Osteoblast (primary cell): ENCODE data around the gene ABLIM3. TPM values are rescaled to one million over a fixed set of nuclear protein-coding genes. Genes with fewer than 3 reads are reported as not detected.

Experiments
- DNase-seq: peaks from one replicate; pipeline ENCODE4 v3.0.0; 2011; ENCODE audit warnings: low spot score, mixed read lengths; ENCODE audit not compliant: insufficient read length; ENCODE audit errors: missing footprints
- H2AFZ ChIP-seq: 2 replicates; pipeline ENCODE4 v1.6.0; 2011; ENCODE audit warnings: mild to moderate bottlenecking, low read length
- H3K27ac ChIP-seq: 2 replicates; pipeline ENCODE4 v1.5.1; 2011; ENCODE audit warnings: mild to moderate bottlenecking, low read depth, low read length, moderate library complexity
- H3K27me3 ChIP-seq: 2 replicates; pipeline ENCODE4 v1.6.0; 2012; ENCODE audit warnings: mild to moderate bottlenecking, control low read depth, inconsistent platforms, low read length, moderate library complexity; ENCODE audit not compliant: insufficient read depth
- H3K36me3 ChIP-seq: 2 replicates; pipeline ENCODE4 v1.5.1; 2011; ENCODE audit warnings: mild to moderate bottlenecking, low read length, control low read depth, moderate library complexity; ENCODE audit not compliant: insufficient read depth
- H3K4me1 ChIP-seq: 2 replicates; pipeline ENCODE4 v1.5.1; 2011; ENCODE audit warnings: mild to moderate bottlenecking, low read length, control low read depth, moderate library complexity; ENCODE audit not compliant: insufficient read depth
- H3K4me2 ChIP-seq: 2 replicates; pipeline ENCODE4 v1.6.0; 2011; ENCODE audit warnings: mild to moderate bottlenecking, low read length; ENCODE audit not compliant: insufficient read depth
- H3K4me3 ChIP-seq: fragments of 200-600 bp; sonication (generic); 3 replicates; pipeline ENCODE4 v1.5.1; 2012; ENCODE audit warnings: mild to moderate bottlenecking, low read length, inconsistent platforms; ENCODE audit not compliant: insufficient read depth
- H3K79me2 ChIP-seq: 2 replicates; pipeline ENCODE4 v1.6.0; 2012; ENCODE audit warnings: mild to moderate bottlenecking, low read length, control low read depth, inconsistent platforms; ENCODE audit not compliant: insufficient read depth
- H3K9me3 ChIP-seq: 2 replicates; pipeline ENCODE4 v1.5.1; 2011; ENCODE audit warnings: low read depth, low read length, control low read depth
- H4K20me1 ChIP-seq: 2 replicates; pipeline ENCODE4 v1.6.0; 2012; ENCODE audit warnings: mild to moderate bottlenecking, low read length, control low read depth; ENCODE audit not compliant: insufficient read depth
- CTCF ChIP-seq: IDR thresholded peaks from 2 replicates; pipeline ENCODE4 v1.5.1; 2011; ENCODE audit warnings: mild to moderate bottlenecking, low read depth, low read length, moderate library complexity; ENCODE audit errors: extremely low read depth
- total RNA-seq: library from RNA; depleted of rRNA; stranded (reverse); fragments of >200 nt; gene quantifications from 2 replicates; pipeline ENCODE4 v1.2.3, GENCODE V29; 2012

ABLIM3 gene
- total RNA-seq, 1 donor: 5.8 TPM

GRCh38 chr5:149168276-149168906 is 27.1 kb downstream of the ABLIM3 start:
- H3K4me1 ChIP-seq: peaks cover 37% of the 10 kb centered on the region
- H4K20me1 ChIP-seq: no peaks in the 10 kb centered on the region
- no peaks in the 10 kb centered on the region for H3K27me3 ChIP-seq
- H3K4me2 ChIP-seq: no peak overlapping the region
- no peak overlapping the region for H2AFZ ChIP-seq
- peaks cover 18% of the 10 kb centered on the region for H3K79me2 ChIP-seq
- TF ChIP-seq CTCF: no peak
- no peak overlapping the region for H3K4me3 ChIP-seq
- H3K9me3 ChIP-seq: no peaks in the 10 kb centered on the region
- no peak for DNase-seq
- H3K27ac ChIP-seq: no peak overlapping the region
- no peaks in the 10 kb centered on the region for H3K36me3 ChIP-seq

GRCh38 chr5:149170299-149170698 is 29.0 kb downstream of the ABLIM3 start:
- Histone ChIP-seq H2AFZ (no peak overlapping the region), H3K9me3 (no peaks in the 10 kb centered on the region), H3K4me3 (no peak overlapping the region), H3K27me3 (no peaks in the 10 kb centered on the region), H3K79me2 (peaks cover 15% of the 10 kb centered on the region), H4K20me1 (no peaks in the 10 kb centered on the region), H3K36me3 (no peaks in the 10 kb centered on the region), H3K4me1 (peaks cover 53% of the 10 kb centered on the region), H3K4me2 (no peak overlapping the region), H3K27ac (no peak overlapping the region)
- no peak for TF ChIP-seq CTCF
- DNase-seq: no peak

- peaks cover 42% of the 10 kb centered on the region for H3K4me1 ChIP-seq
- H3K36me3 ChIP-seq: no peaks in the 10 kb centered on the region
Measured at GRCh38 chr5:149172261-149172660, 31.0 kb downstream of the ABLIM3 start.

More at GRCh38 chr5:149172261-149172660, 31.0 kb downstream of the ABLIM3 start:
- no peaks in the 10 kb centered on the region for H3K9me3 ChIP-seq
- no peak for TF ChIP-seq CTCF
- H3K4me3 ChIP-seq: no peak overlapping the region
- DNase-seq: peak; percentile 86
- H3K4me2 ChIP-seq: peak overlapping the region; percentile 6
- H3K27ac ChIP-seq: peak overlapping the region; percentile 97
- no peaks in the 10 kb centered on the region for H3K27me3 ChIP-seq
- peaks cover 13% of the 10 kb centered on the region for H3K79me2 ChIP-seq
- H2AFZ ChIP-seq: no peak overlapping the region
- H4K20me1 ChIP-seq: no peaks in the 10 kb centered on the region
